Ureter (tissue), 1 donor: ENCODE results near the gene TREML4. TPM values are rescaled to one million over a fixed set of nuclear protein-coding genes. Genes with fewer than 3 reads are reported as not detected.
A peak's percentile ranks its signal among the peaks of the same experiment; 100 is the strongest.
"Not testable (repeated sequence)": the region's sequence is repeated elsewhere in the genome, so short reads cannot be mapped to it uniquely, and the experiment has no call there.

Experiments
- DNase-seq: peaks from one replicate; pipeline ENCODE4 v3.0.0-alpha.2; 2020; ENCODE audit warnings: low spot score
- total RNA-seq: library from RNA; stranded (reverse); gene quantifications from one replicate; pipeline ENCODE4 v1.2.4, GENCODE V29; 2023
- donor health status: DM: yes; HTN: yes; CAD: no.

Gene TREML4
- total RNA-seq, 1 donor from 2014 or later, result not detected

DNA sequence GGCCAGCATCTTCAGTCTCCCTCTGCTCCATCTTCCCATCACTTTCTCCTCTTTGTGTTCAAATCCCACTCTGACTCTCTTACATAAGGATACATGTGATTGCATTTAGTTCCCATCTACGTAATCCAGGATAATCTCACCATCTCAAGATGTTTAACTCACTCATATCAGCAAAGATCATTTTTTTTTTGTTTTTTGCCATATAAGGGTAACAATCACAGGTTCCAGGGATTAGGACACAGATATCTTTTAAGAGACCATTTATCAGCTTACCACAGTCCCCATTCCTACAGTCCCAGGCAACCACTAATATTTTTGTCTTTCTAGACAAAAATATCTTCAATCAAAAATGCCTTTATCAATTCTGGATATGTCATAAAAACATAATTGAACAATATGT, 24.0 kb upstream of the TREML4 start:
- DNase-seq, result no peak

DNA sequence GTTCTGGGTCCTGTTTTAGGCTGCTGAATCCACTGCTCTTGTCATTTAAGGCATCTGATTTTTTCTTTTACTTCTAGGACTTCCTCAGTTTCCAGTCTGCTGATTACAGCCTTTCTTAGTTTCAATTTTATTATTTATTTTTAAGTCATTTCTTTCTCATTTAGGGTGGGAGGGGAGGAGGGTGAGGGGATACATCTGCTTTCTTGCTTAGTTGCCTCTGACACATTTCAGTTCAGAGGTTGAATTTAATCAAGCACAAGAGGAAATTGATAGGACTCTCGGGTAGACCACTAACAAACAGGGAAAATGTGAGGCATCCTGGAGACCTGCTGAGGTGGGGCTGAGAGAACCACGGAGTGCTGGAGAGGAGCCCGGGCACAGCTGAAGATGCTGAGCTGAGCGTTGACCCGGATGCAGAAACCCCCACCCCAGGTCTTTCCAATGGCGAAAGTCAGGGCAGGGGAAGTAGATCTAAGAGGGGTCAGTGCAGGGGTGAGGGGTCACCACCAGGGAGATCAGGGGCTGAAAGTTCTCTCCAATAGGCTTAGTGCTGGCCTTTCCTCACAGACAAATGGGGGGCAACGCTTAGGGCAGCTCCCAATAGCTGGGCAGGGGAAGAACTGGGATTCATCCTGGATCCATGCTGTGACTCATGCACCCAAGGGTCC, 19.6 kb upstream of the TREML4 start:
- no peak for DNase-seq

DNA sequence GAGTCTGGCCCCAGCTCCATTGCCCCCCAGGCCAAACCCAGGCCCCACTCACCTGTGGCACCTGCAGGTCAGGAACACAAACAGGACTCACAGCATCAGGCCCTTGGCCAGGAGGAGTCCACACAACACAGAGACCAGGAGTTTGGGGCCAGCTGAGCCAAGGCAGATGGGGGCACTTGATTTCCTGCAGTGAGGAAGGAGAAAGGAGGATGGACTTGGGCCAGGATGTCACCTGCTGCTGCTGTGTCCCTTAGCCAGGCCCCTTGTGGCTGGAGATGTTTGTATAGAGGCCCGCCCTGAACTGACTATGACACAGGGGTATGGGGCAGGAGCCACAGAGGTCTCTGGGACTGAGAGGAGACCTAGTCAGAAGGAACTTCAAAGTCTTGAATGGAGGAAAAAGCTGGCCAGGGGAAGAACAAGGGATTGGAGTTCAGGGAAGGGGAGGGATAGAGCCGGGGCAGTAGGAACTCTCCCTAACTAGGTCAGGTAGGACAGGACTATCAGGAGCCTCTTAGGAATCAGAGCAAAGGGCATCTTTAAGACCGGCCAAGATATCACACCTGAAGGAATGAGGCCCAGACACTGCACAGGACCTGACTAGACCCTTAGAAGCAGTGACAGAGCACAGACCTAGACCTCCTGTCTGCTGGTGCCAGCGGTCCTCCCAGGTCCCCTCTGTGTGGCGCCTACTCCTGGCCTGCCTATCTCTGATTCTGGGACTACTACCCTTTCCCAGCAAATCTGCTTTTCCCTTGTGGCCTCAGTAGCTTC, 18.4 kb upstream of the TREML4 start:
- no peak for DNase-seq

DNA sequence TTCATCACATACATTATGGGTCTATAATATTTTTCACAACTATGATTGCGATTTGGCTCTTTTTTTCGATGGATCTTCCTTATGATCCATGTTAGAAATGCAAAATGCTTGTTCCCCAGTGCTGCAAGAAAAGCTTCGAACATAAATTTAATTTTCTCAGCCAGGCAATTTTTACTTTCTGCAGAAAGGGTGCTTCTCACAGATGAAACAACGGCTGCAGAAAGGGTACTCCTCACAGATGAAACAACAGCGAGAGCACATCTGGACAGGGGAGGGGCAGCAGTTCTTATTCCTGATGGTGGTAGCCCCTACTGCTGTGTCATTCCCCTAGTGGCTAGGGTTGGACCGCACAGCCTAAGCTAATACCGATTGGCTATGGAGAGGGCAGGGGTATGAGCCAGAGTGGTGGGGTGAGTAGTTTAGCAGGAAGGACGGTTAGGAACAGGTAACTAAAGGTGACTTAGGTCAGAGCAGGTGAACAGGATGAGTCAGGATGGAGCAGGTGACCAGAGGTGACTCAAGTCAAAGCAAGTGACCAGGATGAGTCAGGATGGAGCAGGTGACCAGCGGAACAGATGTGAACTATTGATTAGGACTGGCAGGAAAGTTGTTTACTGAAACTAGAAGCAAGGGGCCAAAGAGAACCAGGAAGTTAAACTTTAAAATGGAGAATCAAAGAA, 13.4 kb upstream of the TREML4 start:
- DNase-seq, result no peak

DNA sequence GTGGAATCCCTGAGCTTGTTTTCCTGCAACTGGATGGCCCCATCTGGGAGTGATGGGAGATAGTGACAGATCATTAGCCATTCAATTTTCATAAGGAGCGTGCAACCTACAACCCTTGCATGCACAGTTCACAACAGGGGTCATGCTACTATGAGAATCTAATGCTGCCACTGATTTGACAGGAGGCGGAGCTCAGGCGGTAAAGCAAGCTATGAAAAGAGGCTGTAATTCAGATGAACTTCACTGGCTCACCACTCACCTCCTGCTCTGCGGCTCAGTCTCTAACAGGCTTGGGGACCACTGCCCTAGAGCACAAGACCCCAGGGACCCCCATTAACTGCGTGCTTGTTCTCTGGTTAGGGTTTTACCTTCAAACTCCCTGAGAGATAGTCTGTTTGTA, 12.4 kb upstream of the TREML4 start:
- no peak for DNase-seq

DNA sequence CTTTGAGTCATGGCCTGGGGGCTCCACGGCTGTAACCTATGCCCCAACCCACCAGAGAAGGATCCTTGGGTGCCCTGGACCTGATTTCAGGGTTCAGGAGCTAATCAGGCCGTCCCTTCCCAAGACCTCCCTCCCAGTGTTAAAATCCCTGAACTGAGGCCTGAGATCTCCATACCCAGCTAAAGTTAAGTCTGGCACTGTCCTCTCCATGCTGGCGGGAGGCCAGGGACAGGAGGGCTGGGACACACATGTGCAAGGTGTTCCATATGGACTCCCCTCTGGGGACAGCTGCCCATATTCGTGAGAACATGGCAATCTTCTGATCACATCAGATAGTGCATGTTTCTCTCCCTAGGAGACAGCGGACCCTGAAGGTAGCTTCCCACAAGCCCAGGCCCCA, 11.5 kb upstream of the TREML4 start:
- DNase-seq, result no peak

DNA sequence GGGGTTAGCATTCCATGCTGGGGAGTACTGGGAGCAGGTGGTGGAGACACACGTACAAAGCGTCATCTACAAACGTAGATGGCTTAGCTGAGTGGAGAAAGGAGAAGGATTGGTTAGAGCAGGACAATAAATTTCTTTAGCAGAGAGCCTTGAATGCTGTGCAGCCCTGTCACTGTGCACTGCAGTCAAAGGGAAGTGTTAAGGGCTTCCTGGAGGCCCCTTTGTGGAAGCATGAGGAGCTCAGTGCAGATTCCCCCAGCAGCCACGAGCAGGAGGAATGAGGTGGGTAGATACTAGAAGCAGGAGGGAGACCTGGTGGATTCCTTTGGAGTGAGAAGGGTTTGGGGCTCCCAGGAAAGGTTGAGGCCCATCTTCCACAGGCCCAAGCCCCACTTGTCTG, 6.1 kb upstream of the TREML4 start:
- DNase-seq, result no peak

DNA sequence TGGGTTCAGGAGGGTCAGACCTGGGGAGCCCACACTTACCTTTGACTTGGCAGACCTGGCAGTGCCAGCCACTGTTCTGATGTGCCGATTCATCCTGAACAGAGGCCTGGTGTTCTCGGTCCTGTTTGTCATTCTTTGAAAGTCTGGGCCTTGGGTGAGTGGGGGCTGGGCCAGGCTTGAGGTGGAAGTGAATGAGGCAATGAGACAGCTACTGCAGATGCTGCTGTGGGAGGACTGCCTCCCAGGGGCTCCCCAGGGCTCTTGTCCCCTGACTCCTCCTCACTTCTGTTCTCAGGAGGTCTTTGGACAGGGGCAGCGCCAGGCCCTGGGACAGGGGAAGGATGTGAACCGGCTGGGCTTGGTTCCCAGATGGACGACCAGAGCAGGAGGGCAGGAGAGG, 5.6 kb upstream of the TREML4 start:
- DNase-seq, result no peak

DNA sequence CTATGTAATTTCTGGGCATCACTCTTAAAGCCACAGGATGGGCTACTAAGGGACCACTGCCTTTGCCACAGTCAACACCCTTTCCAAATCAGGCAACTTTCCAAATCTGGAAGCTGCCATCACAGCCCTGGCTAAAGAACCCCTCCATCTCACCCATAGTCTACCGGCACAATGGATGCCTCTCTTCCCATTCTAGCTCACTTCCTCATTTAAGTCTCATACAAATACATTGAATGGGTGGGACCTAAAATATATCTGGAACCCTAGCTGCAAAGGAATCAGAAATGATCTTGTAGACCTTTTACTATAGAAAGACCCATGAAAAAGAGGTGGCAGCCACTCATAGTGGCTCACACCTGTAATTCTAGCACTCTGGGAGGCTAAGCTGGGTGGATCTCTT, 3.3 kb upstream of the TREML4 start:
- DNase-seq, result no peak

DNA sequence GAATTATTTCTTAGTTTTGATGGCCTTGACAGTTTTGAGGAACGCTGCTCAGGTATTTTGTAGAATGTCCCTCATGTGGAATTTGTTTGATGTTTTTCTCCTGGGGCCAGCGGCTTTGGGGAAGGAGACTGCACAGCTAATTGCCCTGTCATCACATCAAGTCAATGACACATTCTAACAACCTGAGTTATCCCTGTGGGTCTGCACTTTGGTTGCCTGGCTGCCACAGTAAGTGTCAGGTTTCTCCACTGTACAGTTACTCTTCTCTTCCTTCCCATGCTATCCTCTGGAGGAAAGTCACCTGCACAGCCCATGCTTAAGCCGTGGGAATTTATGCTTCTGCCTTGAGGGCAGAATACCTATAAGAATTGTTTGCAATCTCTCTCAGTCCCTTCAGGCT, 1.4 kb upstream of the TREML4 start:
- DNase-seq, result no peak

DNA sequence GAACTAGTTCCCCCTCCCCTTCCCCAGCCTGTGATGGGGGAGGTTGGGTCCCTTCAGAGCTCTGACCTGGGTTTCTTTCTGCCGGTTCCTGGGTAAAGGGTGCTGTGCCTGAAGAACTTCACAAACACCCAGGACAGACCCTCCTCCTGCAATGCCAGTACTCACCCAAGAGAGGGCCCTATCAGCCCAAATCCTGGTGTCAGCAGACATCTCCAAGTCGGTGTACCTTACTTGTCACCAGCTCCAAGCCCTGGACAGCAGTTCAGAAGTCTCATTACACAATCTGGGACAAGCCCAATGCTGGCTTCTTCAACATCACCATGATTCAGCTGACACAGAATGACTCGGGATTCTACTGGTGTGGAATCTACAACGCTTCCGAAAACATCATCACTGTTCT, 467 bp downstream of the TREML4 start:
- DNase-seq, result no peak

DNA sequence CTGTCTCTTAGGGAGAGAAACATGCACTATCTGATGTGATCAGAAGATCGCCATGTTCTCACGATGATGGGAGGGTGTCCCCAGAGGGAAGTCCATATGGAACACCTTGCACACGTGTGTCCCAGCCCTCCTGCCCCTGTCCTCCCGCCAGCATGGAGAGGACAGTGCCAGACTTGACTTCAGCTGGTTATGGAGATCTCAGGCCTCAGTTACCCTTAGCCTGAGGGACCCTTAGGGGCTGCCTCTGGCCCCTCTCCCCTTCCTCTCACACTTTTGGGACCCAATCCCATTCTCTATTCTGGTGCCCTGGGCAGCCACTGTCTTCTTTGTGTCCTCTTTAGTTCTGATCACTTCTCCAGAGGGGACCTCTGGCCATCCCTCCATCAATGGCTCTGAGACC, 1.6 kb downstream of the TREML4 start:
- DNase-seq, result no peak

DNA sequence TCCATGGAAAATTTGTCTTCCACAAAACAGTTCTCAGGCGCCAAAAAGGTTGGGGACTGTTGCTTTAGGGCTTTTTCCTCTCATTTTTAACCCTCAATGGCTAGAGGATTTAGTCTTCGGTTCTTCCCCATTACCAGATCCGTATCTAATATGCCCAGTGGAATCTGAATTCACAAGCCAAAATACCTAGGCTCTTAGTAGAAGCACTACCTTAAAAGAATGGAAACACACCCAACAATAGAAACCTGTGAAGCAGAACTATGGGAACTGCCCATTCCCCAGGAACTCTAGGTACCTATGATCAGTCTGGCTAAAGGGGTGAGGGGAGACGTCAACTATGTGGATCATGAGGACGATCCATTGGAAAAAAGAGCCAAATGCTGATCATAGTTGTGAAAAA, 3.1 kb downstream of the TREML4 start:
- DNase-seq, result no peak

DNA sequence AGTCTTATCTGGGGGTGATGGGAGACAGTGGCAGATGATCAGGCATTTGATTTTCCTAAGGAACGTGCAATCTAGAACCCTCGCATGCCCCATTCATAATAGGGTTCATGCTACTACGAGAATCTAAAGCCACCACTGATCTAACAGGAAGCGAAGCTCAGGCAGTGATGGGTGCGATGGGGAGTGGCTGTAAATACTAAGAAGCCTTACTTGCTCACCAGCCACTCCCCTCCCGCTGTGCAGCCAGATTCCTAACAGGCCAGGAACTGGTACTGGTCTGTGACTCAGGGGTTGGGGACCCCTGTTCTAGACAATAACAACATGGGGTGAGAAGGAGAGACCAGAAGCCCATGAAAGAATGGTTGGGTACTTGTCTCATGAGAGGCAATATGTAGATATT, 4.5 kb downstream of the TREML4 start:
- no peak for DNase-seq

DNA sequence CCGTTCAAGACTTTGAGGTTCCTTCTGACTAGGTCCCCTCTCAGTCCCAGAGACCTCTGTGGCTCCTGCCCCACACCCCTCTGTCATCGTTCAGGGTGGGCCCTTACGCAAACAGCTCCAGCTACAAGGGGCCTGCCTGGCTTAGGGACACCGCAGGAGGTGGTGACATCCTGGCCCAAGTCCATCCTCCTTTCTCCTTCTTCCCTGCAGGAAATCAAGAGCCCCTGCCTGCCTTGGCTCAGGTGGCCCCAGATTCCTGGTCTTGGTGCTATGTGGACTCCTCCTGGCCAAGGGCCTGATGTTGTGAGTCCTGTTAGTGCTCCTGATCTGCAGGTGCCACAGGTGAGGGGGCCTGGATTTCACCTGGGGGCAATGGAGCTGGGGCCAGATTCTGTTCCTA, 8.1 kb downstream of the TREML4 start:
- no peak for DNase-seq

DNA sequence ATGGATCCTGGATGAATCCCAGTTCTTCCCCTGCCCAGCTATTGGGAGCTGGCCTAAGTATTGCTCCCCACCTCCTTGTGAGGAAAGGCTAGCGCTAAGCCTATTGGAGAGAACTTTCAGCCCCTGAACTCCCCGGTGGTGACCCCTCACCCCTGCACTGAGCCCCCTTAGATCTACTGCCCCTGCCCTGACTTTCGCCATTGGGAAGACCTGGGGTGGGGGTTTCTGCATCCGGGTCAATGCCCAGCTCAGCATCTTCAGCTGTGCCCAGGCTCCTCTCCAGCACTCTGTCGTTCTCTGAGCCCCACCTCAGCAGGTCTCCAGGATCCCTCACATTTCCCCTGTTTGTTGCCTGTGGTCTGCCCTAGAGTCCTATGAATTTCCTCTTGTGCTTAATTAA, 9.0 kb downstream of the TREML4 start:
- no peak for DNase-seq

DNA sequence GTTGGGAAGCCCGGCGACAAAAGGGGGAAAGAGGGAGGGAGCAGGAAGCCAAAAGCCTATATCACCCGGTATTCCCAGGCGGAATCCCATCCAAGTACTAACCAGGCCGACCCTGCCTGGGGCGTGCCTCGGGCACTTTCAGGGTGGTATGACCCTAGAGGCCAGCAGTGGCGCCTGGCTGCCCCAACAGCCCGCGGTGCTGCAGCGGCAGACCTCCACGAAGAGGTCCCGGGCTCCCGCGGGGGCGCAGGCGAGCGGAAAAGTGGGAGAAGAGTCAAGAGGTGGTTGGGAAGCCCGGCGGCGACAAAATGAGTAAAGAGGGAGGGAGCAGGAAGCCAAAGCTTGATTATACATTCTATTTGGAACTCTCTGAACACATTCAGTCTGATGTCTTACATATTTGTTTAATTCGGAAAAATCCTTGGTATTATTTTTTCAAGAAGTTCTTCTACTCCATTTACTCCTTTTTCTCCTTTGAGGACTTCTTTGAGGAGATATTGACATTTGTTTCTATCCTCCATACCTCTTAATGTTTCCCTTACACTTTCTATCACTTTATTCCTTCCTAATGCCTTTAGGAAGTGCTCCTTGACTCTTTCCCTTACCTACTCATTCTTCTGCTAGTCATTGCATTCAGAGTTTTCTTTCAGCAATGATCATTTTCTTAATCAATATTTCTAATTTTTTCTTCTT, 11.5 kb downstream of the TREML4 start:
- DNase-seq, result peak; percentile 12

DNA sequence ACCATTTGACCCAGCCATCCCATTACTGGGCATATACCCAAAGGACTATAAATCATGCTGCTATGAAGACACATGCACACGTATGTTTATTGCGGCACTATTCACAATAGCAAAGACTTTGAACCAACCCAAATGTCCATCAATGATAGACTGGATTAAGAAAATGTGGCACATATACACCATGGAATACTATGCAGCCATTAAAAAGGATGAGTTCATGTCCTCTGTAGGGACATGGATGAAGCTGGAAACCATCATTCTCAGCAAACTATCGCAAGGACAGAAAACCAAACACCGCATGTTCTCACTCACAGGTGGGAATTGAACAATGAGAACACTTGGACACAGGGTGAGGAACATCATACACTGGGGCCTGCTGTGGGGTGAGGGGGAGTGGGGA, 18.4 kb downstream of the TREML4 start:
- not testable (repeated sequence) for DNase-seq

DNA sequence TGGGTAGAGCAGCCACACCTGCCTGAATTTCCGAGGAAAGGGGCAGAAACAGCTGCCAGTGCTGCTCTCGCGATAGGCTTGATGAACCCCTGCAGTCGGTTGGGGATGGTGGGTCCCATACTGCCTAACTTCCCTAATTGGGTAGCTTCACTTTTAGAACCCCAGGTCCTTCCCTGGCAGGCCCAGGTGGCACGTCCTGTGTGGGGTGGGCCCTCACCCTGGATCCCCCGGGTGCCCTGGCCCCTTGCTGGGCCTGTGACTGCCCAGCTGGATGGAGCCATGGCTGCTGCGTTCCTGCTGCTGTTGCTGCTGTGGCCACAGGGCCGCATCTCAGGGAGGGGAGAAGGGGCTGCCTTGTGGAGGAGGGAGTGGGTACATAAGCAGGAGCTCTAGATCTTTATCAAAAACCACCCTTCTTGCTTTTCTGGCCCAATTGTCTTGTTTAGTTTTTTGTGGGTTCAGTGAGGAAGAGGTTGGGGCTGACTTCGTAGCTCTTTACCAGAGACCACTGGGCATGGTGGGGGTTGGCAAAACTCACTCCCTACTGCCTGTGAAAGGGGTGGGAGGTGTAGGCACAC, 19.2 kb downstream of the TREML4 start:
- no peak for DNase-seq

DNA sequence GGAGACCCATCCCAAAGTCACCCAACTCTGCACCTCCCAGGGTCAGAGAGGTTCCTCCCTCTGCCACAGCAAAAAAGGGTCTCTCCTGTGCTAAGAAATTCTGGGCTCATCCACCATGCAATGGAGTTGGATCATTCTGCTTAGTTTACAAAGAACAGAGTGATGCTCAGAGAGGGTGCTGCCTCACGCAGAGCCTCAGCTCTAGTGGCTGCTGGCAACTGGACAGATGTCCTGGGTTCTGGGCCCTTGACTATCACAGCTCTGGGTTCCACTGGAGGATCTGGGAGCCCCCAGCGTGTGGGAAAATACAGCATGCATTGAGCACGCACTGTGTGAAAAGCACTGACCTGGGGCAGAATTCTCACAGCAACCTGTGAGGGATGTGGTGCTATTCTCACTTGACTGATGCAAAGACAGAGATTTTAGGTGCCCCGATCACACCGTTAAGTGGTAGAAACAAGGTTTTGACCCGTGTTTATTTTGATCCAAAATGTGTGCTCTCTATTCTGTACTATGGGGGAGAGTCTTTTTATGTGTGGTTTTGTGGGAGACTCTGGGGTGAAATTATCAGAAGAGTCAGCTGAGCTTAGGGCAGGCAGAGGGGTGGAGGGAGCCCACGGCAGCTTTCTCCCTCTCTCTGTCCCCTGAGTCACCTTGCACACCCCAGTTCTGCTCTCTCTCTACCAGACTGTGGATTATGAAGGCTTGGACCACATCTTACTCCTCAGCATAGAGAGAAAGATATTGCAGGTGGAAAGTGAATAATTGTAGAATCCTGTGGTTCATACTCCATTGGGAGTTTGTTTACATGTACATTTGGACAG, 19.9 kb downstream of the TREML4 start:
- DNase-seq, result no peak
